ENCODE measurements around the gene CUTC. TPM values are rescaled to one million over a fixed set of nuclear protein-coding genes. Genes with fewer than 3 reads are reported as not detected.
A peak's percentile ranks its signal among the peaks of the same experiment; 100 is the strongest.

The CUTC gene
- total RNA-seq, 1 experiment from 2014 or later, result 53.6 TPM

GRCh38 chr10:99748823-99749451, 16.9 kb downstream of the CUTC start:
- Histone ChIP-seq H3K9me2 (ENCODE audit: insufficient read depth) (no peaks in the 10 kb centered on the region), H3K4me2 (ENCODE audit: low read length) (no peak overlapping the region), H3K4me3 (replicated peaks in 1 of 2; ENCODE audit: low read depth in 1 of 2, low read length in 2 of 2) (no peak overlapping the region), H4K20me1 (ENCODE audit: insufficient read depth) (no peaks in the 10 kb centered on the region), H3K4me1 (ENCODE audit: control insufficient read depth in 1 of 2, insufficient read depth in 2 of 2, low read length in 2 of 2) (peaks cover 0 to 2% of the 10 kb centered on the region in 2 experiments; a peak in 1 of 4 replicates), H3K27ac (ENCODE audit: low read depth, low read length) (no peak overlapping the region), H3K27me3 (ENCODE audit: insufficient read depth, low read length) (no peaks in the 10 kb centered on the region), H3K79me2 (ENCODE audit: insufficient read depth, low read length) (peaks cover 49% of the 10 kb centered on the region), H3K9me3 (ENCODE audit: control insufficient read depth in 1 of 2, insufficient read depth in 1 of 2, low read depth in 1 of 2, low read length in 2 of 2) (no peaks in the 10 kb centered on the region), H3K9ac (ENCODE audit: low read length) (no peak overlapping the region), H2AFZ (ENCODE audit: low read depth, low read length, poor library complexity, severe bottlenecking) (no peak overlapping the region), H3K36me3 (ENCODE audit: control insufficient read depth in 1 of 2, insufficient read depth in 2 of 2, low read length in 2 of 2) (peaks cover 75 to 79% of the 10 kb centered on the region in 2 experiments)
- ATAC-seq (no peak), DNase-seq (ENCODE audit: low read depth, low spot score) (no peak)
- ChIA-PET CTCF (interaction anchor here (1.4 kb wide), 1 partner anchor 16 kb away, joined by 6 read pairs; the partner anchor contains the start of genes COX15 and CUTC), POLR2A (no interaction called here), RAD21 (ENCODE audit: low non-redundant PET in 1 of 2, low total read pairs in 2 of 2, uncharacterized antibody in 2 of 2, unreplicated experiment in 2 of 2) (no interaction called here)
- intact Hi-C loops (cut with micrococcal nuclease), result no loop called here
- TF ChIP-seq EGR1 (IDR thresholded peaks at IDR 0.05; ENCODE audit: low read depth), result no peak
- no peak for TF ChIP-seq RAD21 (IDR thresholded peaks at IDR 0.05; ENCODE audit: low read depth)
- TF ChIP-seq ZFX (IDR thresholded peaks at IDR 0.05), result no peak
- no peak for TF ChIP-seq ELF1 (IDR thresholded peaks at IDR 0.05; ENCODE audit: borderline replicate concordance, low read depth)
- no peak for TF ChIP-seq SIN3A (IDR thresholded peaks at IDR 0.05; ENCODE audit: low read depth)
- TF ChIP-seq ZBTB33 (IDR thresholded peaks at IDR 0.05; ENCODE audit: extremely low read depth, insufficient replicate concordance, low read length), result no peak
- TF ChIP-seq JUND (IDR thresholded peaks at IDR 0.05), result no peak
- no peak for TF ChIP-seq SP1 (IDR thresholded peaks at IDR 0.05; ENCODE audit: low read depth)
- no peak for TF ChIP-seq CTCF (IDR thresholded peaks at IDR 0.05 in 2 of 3, conservative IDR thresholded peaks at IDR 0.05 in 1 of 3; ENCODE audit: borderline replicate concordance in 1 of 3, insufficient read depth in 1 of 3, low read depth in 2 of 3, low read length in 2 of 3)
- no peak for TF ChIP-seq SRF (IDR thresholded peaks at IDR 0.05; ENCODE audit: low read depth)
- TF ChIP-seq POLR2A (IDR thresholded peaks at IDR 0.05; ENCODE audit: borderline replicate concordance, extremely low read depth, insufficient read depth, insufficient read length), result no peak
- no peak for TF ChIP-seq POLR2AphosphoS5 (IDR thresholded peaks at IDR 0.05; ENCODE audit: low read depth, low read length)
- no peak for TF ChIP-seq FOSL1 (IDR thresholded peaks at IDR 0.05; ENCODE audit: low read depth)
- TF ChIP-seq CBX3 (IDR thresholded peaks at IDR 0.05; ENCODE audit: low read depth), result no peak
- no peak for TF ChIP-seq MAX (IDR thresholded peaks at IDR 0.05)
- TF ChIP-seq TCF7L2 (IDR thresholded peaks at IDR 0.05; ENCODE audit: borderline replicate concordance, extremely low read depth, insufficient read depth, insufficient read length), result no peak
- no peak for TF ChIP-seq YY1 (IDR thresholded peaks at IDR 0.05; ENCODE audit: extremely low read depth, insufficient replicate concordance, low read depth, low read length)
- BruUV-seq (replicated peaks), result TSS peak; percentile 15

All from HCT116 (cell line).